ENCODE results near the gene PPIL1.
"Not testable (repeated sequence)": the region's sequence is repeated elsewhere in the genome, so short reads cannot be mapped to it uniquely, and the experiment has no call there.

PPIL1 gene

DNA sequence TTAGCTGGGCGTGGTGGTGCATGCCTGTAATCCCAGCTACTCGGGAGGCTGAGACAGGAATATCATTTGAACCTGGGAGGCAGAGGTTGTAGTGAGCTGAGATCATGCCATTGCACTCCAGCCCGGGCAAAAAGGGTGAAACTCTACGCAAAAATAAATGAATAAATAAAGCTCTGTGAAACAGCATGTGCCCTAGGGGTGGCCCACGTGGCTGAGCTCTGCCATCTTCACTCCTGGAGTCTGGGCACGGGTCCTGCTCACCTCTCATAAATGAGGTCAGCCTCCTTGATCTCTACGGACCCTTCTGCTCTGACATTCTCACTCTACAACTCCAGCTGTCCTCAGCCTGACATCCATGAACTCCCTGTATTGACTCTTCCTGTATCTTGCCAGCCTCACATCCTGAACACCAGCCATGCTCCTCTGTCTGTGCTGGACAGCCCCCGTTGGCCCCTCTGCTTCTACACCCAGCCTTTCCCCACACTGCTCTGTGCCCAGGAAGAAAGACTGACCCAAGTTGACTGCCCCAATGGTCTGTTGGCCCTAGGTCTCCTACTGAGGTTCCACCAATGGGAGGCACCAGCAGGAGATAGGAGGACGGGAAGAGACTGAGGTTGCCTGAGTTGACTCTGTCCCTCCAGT, 57.3 kb downstream of the PPIL1 start:
- DNase-seq (ENCODE audit: low read depth in 1 of 2, low spot score in 1 of 2), result no peak

- no peak for DNase-seq (ENCODE audit: low read depth in 1 of 2, low spot score in 1 of 2)
Measured at GRCh38 chr6:36815962-36816735, 58.5 kb downstream of the PPIL1 start.

GRCh38 chr6:36814249-36814648, 60.4 kb downstream of the PPIL1 start:
- no peak for DNase-seq (ENCODE audit: low read depth in 1 of 2, low spot score in 1 of 2)

DNA sequence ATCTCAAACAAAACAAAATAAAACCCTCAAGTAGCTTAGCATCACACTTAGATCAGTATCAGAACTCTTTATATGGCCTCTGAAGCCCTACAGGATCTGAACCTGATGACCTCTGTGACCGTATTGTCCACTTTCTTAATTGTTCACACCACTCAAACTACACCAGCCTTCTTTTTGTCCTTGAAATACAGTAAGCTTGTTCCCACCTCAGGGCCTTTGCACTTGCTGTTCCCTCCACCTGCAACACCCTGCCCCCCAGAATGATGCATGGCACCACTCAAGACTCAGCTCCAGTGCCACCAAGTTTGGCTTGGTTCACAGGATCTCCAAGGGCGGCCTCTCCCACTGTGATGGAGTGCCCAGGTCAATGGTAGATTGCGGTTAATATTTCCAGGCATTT, 61.1 kb downstream of the PPIL1 start:
- DNase-seq (ENCODE audit: low read depth in 1 of 2, low spot score in 1 of 2), result no peak

DNA sequence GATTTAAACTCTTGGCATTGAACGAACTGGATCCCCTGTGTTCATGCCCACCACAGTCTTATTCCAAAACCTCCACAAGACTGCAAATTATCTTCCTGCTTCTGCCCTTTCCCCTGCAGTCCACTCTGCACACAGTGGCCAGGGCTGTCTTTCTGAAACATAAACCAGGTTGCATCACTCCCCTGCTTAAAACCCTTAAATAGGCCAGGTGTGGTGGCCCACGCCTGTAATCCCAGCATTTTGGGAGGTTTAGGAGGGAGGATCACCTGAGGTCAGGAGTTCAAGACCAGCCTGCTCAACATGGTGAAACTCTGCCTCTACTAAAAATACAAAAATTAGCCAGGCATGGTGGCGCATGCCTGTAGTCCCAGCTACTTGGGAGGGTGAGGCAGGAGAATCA, 61.6 kb downstream of the PPIL1 start:
- DNase-seq (ENCODE audit: low read depth in 1 of 2, low spot score in 1 of 2), result not testable (repeated sequence)

GRCh38 chr6:36809941-36810803, 64.4 kb downstream of the PPIL1 start:
- no peak for DNase-seq (ENCODE audit: low read depth in 1 of 2, low spot score in 1 of 2)

DNA sequence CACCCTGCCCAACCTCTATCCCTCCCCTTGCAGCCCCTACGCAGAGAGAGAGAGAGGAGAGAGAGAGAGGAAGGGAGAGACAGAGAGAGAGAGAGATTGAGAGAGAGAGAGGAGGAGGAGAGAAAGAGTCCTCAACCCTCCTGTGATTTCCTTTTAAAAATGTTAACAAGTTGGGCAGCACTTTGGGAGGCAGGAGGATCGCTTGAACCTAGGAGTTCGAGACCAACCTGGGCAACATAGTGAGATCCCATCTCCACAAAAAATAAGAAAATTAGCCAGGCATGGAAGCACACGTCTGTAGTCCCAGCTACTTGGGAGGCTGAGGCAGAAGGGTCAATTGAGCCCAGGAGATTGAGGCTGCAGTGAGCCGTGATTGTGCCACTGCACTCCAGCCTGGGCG, 65.4 kb downstream of the PPIL1 start:
- no peak for DNase-seq (ENCODE audit: low read depth in 1 of 2, low spot score in 1 of 2)

GRCh38 chr6:36808634-36809033, 66.0 kb downstream of the PPIL1 start:
- DNase-seq (ENCODE audit: low read depth in 1 of 2, low spot score in 1 of 2), result no peak

DNA sequence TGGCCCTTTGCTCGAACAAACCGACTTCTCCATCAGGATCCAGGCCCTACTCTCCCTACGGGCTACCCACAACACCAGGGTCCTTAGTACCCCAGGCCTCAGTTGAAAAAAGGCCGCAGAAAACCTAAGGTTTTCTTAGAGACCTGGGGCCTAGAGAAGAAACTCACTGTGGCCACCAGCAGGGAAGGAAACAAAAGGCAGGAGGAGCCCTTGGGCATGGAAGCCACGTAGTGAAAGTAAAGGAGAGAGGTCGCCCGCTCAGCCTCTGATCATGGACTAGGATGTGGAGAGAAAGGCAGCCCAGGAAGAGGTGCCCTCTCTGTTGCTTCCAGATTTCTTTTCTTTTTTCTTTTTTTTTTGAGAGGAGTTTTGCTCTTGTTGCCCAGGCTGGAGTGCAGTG, 66.9 kb downstream of the PPIL1 start:
- no peak for DNase-seq (ENCODE audit: low read depth in 1 of 2, low spot score in 1 of 2)

GRCh38 chr6:36807143-36807542, 67.5 kb downstream of the PPIL1 start:
- no peak for DNase-seq (ENCODE audit: low read depth in 1 of 2, low spot score in 1 of 2)

GRCh38 chr6:36805917-36806316, 68.7 kb downstream of the PPIL1 start:
- no peak for DNase-seq (ENCODE audit: low read depth in 1 of 2, low spot score in 1 of 2)

GRCh38 chr6:36805096-36805797, 69.4 kb downstream of the PPIL1 start:
- DNase-seq (ENCODE audit: low read depth in 1 of 2, low spot score in 1 of 2), result no peak
